ENCODE results near the gene WDR90.
"Not testable (repeated sequence)": the region's sequence is repeated elsewhere in the genome, so short reads cannot be mapped to it uniquely, and the experiment has no call there.

The WDR90 gene

GRCh38 chr16:684961-685696 is 36.0 kb downstream of the WDR90 start:
- H3K4me3 ChIP-seq (ENCODE audit: low read length) = no peak overlapping the region
- TF ChIP-seq ZNF274 (IDR thresholded peaks at IDR 0.05; ENCODE audit: low read depth, low read length) = no peak

- H3K4me3 ChIP-seq (ENCODE audit: low read length) = no peak overlapping the region
- no peak for TF ChIP-seq ZNF274 (IDR thresholded peaks at IDR 0.05; ENCODE audit: low read depth, low read length)
These were observed 36.8 kb downstream of the WDR90 start for GRCh38 chr16:685967-686366.

GRCh38 chr16:686459-687260 is 37.5 kb downstream of the WDR90 start:
- TF ChIP-seq ZNF274 (IDR thresholded peaks at IDR 0.05; ENCODE audit: low read depth, low read length) = no peak
- no peak overlapping the region for H3K4me3 ChIP-seq (ENCODE audit: low read length)

GRCh38 chr16:687499-687898 is 38.3 kb downstream of the WDR90 start:
- TF ChIP-seq ZNF274 (IDR thresholded peaks at IDR 0.05; ENCODE audit: low read depth, low read length) = no peak
- no peak overlapping the region for H3K4me3 ChIP-seq (ENCODE audit: low read length)

GRCh38 chr16:689175-689897 is 40.2 kb downstream of the WDR90 start:
- H3K4me3 ChIP-seq (ENCODE audit: low read length) = peak overlapping the region; percentile 88
- TF ChIP-seq ZNF274 (IDR thresholded peaks at IDR 0.05; ENCODE audit: low read depth, low read length) = no peak

GRCh38 chr16:691242-691641 is 42.1 kb downstream of the WDR90 start:
- H3K4me3 ChIP-seq (ENCODE audit: low read length) = not testable (repeated sequence)

GRCh38 chr16:692356-693108 is 43.4 kb downstream of the WDR90 start:
- H3K4me3 ChIP-seq (ENCODE audit: low read length) = no peak overlapping the region
- no peak for TF ChIP-seq ZNF274 (IDR thresholded peaks at IDR 0.05; ENCODE audit: low read depth, low read length)

- no peak for TF ChIP-seq ZNF274 (IDR thresholded peaks at IDR 0.05; ENCODE audit: low read depth, low read length)
- no peak overlapping the region for H3K4me3 ChIP-seq (ENCODE audit: low read length)
These were observed 44.2 kb downstream of the WDR90 start for GRCh38 chr16:693364-693763.

- no peak for TF ChIP-seq ZNF274 (IDR thresholded peaks at IDR 0.05; ENCODE audit: low read depth, low read length)
These were observed 44.6 kb downstream of the WDR90 start for GRCh38 chr16:693766-694165.

GRCh38 chr16:694187-694862 is 45.2 kb downstream of the WDR90 start:
- no peak overlapping the region for H3K4me3 ChIP-seq (ENCODE audit: low read length)
- TF ChIP-seq ZNF274 (IDR thresholded peaks at IDR 0.05; ENCODE audit: low read depth, low read length) = no peak

More at GRCh38 chr16:693766-694165, 44.6 kb downstream of the WDR90 start:
- no peak overlapping the region for H3K4me3 ChIP-seq (ENCODE audit: low read length)

GRCh38 chr16:694863-695354 is 45.7 kb downstream of the WDR90 start:
- no peak overlapping the region for H3K4me3 ChIP-seq (ENCODE audit: low read length)
- no peak for TF ChIP-seq ZNF274 (IDR thresholded peaks at IDR 0.05; ENCODE audit: low read depth, low read length)

- TF ChIP-seq ZNF274 (IDR thresholded peaks at IDR 0.05; ENCODE audit: low read depth, low read length) = no peak
- no peak overlapping the region; the same call in 1 of the 2 replicates for H3K4me3 ChIP-seq (ENCODE audit: low read length)
These were observed 46.4 kb downstream of the WDR90 start for GRCh38 chr16:695355-696089.
